CD4-positive, alpha-beta T cell treated with Interleukin-15 for 4 hours (primary cell): ENCODE data around the gene SNX30.

Experiments used
- DNase-seq: peaks from one replicate; pipeline ENCODE4 v3.0.0-alpha.2; 2020; ENCODE audit warnings: low spot score

The SNX30 gene

DNA sequence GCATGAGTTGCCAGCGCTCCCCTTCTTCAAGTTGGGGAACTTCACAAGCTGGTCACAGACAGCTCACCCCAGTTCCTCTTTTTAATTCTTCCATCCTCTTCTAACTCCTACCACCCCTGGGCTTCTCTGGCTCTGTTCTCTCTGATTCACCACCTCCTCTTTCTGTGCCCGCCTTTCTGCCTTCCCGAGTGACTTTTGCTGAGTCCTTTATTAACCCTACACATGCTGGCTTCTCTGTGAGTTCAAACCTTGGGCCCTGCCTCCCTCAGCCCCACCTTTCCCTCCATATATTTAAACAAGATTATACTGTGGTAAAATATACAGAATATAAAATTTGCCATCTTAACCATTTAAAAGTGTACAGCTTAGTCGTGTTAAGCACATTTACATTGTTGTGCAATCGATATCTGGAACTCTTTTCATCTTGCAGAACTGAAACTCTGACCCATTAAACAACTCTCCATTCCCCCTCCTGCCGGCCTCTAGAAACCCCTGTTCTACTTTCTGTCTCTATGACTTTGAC lies 108.1 kb downstream of the SNX30 start:
- no peak for DNase-seq

DNA sequence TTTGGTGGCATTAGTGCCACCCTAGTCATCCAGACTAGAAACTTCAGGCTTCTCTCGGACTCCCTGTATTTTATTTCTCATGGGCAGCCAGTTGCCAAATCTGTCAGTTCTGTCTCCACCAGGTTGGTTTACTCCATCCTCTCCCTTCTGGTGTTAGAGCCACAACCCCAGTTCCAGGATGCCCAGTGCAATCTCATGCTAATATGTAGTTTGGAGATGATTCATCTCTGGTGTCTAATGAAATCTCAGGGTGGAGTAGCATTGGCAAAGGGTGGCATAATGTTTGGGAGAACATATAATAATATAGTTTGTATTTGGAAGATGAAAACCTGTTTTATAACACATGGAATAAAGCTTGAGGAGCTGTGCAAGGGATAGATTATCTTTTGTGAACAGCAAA lies 109.9 kb downstream of the SNX30 start:
- DNase-seq = no peak

DNA sequence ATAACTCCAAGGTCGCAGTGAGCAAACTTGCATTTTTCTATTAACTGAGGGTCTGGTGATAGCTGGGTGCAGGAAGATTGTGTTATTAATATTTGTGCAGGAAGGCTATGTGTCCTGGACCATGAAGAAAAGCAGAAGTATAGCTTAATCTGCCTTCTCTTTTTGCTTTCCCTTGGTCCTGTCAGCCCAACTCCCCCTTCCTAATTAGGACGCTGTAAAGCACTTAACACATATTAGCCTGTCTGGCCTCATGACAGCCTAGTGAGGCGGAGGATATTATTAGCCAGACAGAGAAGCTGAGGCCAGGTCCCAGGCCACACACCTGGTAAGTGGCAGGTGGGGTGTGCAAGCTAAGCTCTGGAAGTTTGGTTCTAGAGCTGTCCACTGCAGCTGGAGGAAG lies 110.6 kb downstream of the SNX30 start:
- DNase-seq = no peak

DNA sequence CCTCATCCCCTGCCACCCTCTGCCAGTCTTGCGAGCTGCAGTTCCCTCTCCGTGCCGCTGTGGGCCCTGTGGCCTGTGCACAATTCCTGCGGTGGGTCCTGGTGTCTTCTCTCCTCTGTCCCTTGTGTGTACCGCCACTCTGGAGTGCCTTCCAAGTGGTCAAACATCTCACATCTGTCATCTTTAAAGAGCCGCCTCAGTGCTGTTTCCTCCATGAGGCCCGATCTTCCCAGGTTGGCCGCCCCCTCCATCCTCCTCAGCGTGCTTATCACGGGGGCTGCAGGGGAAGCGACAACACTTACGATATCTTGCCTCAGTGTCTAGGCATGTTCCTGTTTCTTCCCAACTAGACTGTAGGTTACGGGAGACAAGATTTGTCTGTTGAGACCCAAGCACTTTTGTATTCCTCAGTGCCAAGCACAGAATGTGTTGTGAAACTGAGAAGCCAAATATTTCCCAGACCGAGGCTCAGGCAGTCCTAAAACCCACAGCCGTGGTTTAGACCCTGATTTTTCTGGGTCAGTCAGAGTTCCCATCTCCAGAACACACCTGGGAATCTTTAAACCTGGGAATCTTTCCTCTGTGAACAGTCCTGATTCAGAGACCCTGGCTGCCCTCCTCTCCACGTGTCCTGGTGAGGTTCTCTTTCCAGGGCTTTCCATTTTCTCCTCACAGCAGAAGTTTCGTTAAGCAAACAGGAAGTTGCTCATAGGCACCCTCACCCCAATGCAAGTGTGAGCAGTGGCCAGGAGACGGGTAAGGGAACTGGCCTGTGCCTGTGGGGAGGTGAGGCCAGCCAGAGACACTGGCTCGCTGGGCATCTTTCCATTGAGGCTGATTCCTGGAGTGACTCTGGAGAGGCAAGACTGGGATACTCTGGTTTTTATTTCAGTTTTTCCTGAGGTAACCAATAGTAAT lies 111.3 kb downstream of the SNX30 start:
- no peak for DNase-seq

DNA sequence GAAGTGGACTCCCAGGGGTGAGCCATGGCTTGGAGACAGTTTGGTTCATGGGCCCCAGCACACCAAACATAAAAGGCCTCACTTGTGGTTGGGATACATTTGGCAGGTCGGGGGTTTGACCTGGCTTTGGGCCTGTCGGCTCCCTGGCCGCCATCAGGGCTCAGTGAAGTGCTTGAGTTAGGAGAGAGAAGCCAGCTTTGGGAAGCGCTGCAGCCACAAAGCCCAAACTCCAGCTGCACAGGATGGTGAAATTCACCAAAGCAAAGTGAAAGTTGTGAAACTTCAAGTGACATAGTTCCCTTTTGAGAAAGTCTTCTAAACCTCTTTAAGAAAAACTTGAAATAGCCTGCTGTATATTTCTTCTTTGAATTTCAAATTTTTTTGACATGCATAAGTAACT lies 112.7 kb downstream of the SNX30 start:
- no peak for DNase-seq

DNA sequence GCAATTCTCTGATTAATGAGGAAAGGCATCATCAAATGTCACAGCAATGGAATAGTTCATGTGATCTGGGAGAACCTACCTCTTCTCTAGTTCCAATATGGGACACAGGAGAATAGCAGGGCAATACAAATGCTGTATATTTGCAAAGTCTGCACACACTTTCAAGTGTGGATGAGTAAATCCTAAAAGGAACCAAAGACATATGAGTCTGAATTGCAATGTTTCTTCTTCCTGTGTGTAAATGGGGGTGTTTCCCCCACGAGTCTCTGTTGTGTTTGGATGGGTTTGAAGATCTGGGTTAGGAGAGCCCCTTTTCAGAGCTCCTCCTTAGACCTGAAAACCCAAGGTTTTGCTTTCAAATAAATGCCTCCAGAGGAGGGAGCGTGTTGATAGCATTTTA lies 113.2 kb downstream of the SNX30 start:
- no peak for DNase-seq

DNA sequence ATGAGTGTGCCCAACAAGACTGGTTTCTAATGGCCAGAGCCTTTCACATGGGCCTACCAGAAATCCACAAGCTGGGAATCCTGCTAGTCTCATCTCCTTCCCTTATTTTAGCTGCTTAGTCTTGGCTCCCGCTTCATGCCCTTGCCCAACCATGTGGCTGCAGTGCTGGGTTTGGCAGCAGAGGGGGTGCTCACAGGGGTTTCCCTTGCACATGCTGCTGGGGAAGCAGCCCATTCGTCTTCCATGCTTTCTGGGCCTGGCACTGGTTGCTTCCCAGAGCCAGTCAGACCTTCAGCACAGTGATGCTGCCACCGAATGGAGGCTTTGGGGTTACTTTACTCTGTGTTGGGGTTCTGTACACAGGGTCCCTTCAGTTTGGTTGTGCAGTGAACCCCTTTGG lies 113.8 kb downstream of the SNX30 start:
- DNase-seq = no peak

DNA sequence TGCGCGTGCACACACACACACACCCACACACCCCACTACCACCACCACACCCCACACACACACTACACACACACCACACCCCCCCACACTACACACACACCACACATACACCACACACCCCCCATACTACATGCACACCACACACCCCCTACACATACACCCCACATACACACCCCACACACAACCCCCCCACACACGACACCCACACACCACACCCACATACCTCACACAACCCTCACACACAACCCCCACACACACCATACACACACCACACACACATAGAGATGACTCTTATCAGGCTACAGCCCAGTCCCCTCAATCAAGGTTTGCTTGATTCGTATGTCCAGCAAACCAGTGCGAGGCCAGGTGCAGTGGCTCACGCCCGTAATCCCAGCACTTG lies 114.4 kb downstream of the SNX30 start:
- no peak for DNase-seq

DNA sequence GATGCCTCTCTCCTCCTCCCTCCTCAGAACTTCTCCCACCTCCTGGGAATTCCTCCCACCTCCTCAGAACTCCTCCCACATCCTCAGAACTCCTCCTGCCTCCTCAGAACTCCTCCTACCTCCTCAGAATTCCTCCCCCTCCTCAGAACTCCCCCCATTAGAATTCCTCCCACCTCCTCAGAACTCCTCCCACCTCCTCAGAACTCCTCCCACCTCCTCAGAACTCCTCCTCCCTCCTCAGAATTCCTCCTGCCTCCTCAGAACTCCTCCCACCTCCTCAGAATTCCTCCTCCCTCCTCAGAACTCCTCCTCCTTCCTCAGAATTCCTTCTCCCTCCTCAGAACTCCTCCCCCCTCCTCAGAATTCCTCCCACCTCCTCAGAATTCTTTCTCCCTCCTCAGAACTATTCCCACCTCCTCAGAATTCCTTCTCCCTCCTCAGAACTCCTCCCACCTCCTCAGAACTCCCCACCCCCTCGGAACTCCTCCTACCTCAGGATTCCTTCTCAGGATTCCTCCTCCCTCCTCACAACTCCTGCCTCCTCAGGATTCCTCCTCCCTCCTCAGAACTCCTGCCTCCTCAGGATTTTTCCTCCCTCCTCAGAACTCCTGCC lies 116.2 kb downstream of the SNX30 start:
- DNase-seq = no peak

DNA sequence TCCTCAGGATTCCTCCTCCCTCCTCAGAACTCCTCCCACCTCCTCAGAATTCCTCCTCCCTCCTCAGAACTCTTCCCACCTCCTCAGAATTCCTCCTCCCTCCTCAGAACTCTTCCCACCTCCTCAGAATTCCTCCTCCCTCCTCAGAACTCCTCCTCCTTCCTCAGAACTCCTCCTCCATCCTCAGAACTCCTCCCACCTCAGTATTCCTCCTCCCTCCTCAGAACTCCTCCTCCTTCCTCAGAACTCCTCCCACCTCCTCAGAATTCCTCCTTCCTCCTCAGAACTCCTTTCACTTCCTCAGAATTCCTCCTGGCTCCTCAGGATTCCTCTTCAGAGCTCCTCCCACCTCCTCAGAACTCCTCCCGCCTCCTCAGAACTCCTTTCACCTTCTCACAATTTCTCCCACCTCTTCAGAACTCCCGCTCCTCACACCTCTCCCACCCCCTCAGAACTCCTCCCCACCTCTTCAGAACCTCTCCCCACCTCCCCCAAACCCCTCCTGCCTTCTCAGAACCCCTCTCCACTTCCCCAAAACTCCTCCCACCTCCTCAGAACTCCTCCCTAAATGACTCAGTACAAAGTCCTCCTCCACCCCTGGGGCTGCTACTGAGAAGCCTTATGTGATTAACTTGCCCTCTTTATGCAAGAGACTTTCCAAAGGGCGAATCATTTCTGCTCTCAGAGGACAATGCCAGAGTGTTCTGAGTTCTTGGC lies 116.9 kb downstream of the SNX30 start:
- DNase-seq = no peak

DNA sequence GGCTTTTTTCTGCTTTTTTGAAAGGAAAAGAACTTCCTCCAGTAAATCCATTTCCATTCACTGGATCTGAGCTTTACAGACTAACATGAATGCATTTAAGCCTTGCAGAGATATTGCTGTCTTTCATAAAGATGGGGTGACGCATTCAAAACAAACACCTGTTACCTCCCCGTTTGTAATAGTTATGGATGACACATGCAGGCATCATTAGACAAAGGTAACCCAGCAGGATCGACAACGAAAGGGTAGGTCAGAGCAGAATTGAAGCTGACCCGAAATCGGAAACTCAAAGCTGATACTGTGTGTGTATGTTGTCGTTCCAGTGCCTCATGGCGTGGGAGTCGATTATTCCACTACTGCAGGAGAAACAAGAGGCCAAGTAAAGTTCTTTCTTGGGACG lies 117.9 kb downstream of the SNX30 start:
- DNase-seq = no peak

DNA sequence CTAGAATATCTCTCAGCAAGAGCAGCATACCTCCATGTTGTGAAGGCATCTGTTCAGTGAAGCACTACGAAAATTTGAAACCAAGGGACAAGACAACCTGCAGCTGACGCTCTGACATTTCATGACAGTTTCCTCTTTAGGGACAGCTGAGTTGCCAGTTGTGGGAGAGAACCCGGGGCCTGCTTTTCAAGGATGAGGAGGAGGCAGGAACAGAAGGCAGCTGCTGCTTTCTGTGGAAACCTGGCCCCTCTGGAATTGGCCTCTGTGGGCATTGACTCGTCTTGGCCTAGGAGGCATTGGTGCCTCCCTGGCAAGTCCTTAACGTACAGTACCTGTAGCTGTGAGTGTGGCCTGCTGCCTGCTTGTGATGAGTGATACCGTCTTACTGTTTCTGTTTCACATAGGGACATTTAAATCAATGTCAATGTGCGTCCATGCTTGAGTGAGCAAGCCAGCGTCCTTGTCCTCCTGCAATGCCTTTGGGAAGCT lies 118.5 kb downstream of the SNX30 start:
- no peak for DNase-seq

DNA sequence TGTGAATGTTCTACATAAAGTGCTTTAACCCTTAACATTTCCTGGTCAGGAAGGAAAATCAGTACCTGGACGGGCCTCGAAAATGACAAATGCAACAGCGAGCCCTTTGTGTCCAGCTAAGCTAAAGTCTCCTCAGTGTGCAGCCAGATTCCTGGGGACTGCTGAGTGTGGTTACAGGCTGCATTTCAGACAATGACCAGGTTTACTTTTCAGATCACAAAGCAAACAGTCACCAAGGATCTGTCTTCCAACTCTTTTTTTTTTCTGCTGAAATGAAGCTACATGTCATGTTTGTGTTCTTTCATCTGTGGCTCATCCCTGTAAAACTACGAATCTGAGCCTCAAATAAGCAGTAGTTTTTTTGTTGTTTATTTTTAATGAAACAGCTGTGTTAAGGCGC lies 119.4 kb downstream of the SNX30 start:
- no peak for DNase-seq

DNA sequence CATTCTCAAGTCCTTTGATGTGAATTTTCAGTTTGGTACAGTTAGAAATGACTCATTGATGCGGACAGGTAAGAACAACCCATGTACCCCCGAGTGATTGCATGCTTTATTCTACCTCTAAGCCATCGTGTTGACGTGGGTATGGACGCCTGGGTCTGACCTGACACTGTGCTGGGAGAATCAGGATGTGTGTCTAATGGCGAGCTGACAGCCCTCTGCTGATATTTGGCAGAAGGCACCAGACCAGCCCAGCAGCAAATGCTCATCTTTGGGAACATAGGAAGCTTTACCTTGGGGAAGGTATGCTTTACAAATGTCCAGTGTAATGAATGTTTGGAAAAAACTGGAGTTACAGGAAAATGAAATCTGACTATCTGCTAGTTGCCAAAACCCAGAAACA lies 120.0 kb downstream of the SNX30 start:
- no peak for DNase-seq

DNA sequence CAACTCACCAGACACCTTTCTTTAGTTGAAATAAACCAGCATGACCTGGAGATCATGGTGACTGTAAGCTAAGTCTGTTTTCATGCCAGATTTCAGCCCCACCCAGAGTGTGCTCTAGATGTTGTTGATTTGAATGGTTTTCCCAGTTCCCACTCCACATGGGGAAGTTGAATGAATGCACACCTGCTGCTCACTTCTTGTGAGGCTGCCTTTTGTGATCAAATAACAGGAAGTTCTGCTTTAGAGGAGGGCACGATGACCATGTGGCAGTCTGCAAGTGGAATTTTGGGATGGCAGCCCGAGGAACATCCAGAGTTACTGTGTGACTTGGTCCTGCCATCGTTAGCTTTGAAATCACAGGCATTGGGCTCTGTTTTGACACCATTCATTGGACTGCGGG lies 121.5 kb downstream of the SNX30 start:
- no peak for DNase-seq

DNA sequence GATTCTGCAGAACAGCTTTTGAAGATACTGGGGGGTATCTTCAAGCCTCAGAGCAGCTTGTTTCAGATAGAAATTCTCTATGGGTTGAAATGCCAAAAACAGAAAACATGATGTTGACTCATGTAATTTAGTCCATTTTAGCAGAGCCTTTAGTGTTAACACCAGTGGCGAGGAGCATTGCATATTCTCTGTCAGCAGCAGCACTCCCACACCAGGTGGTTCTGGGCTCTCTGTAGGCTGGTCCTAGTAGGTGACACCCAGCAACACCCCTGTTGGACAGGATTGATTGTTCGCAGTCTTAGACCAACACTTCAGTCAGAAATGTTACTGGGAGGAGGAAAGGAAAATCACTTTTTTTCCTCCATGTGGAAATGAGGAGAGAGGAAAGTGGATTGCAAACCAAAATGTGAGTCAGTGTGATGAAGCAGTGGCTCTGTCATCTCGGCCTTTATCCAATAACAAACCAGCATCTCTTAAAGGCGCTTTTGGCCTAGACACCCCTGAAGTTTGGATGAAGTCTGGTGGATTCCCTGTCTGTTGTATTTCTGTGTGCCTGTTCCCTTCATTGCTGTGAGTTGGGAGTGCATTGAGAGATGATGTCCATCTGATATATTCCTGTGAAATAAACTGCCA lies 123.3 kb downstream of the SNX30 start:
- DNase-seq = no peak

DNA sequence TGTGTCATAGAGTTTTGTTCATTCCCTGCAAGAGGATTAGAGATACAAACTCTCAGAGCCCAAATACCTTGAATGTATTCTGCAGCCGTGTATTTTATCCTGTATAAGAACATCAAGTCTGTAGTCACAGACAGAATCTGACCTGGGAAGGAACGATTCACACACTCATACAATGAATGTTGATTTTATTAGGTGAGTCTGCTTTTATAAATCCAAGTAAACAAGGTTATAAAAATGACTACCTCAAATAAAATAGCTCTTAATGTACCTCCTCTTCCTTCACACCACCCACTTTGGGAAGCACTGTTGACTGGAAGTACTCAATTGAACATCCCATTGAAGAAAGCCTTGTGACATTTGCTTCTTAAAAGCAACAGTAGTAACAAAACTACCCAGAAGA lies 128.2 kb downstream of the SNX30 start:
- no peak for DNase-seq

DNA sequence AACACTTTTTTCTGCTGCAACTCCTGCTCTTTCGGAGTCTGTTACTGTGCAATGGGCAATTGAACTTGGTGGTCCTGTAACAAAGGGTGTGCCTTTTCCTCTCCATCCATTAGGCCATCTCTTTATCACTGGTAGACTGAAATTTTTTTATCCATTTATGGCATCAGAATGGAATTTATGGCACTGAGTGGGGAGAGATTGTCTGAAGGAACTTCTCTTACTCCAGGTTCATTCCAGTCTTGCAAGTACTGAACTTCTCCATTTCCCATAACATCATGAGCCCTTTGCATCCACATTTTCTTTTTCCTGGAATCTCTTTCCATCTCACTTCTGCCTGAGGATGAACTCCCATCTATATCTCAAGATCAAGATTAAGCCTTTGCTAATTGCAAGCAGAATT lies 130.1 kb downstream of the SNX30 start:
- no peak for DNase-seq

DNA sequence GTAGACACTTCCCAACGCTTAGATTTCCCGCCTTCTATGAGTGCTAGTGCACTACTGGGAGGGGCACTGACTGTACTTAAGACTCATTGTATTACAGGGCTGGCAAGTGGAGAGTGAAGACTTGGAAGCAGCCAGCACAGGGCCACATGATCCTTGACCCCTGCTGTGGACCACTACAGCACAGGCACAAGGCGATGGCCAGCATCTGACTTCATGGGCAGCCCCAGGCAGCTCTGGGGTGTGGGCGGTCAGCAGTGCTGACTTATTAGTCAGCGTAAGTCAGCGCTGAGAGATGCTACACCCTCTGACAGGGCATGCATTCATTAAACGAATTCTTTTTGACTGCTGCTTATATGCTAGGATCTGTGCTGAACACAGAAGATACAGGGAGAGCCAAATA lies 130.8 kb downstream of the SNX30 start:
- DNase-seq = no peak

DNA sequence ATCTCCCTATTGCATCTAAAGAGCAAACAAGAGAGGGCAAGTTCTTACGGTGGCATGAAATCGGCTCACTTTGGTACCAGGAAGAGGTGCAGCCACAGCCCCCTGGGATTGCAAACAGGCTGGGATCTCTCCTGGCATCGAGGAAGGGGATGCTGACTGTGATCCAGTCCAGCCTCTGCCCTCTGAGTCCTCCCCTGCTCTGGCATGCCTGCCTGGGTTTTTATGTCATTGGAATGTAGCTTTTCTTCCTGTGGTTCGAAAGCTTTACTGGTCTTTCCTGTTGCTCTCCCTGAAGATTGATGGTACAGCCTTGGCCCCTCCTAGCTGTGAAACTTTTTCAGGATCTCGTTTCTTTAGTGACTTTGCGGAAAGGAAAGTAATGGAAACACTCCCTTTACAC lies 133.5 kb downstream of the SNX30 start:
- DNase-seq = no peak

DNA sequence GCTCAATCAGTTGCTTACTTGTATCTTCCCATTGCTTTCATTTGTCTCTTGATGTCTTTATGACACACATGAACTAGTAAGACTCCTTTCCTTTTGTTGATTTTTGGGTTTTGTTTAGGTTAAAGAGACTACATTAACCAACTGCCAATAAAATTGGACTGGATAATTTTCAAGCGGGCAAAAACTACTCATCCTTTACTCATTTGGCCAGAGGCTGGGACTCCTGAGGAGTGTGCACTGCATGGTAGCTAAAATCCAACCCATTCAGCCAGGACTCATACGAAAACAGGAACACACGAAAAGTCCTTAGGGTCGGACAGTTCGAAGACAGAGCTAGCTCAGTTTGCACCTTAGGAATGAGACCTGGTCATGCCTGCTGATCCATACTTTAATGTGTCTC lies 134.2 kb downstream of the SNX30 start:
- DNase-seq = no peak

DNA sequence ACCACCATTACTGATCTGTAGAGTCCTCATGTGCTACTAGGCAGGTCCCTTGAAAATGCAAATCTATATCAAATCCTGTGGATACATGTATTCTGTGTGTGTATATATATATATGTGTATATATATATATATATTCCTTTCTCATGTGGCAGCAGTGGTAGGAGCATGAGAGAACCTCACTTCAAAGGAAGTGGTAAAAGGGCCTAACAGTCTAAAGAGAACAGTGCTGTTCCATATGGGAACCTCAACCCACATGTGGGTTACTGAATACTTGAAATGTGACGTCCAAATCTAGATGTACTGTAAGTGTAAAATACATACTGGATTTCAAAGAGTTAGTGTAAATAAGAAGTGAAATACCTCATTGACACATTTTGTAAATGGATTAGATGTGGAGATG lies 134.8 kb downstream of the SNX30 start:
- DNase-seq = no peak
